Tibial nerve (tissue), 3 donors: ENCODE data around the gene INPP5B.

Experiments used
- CTCF ChIP-seq, 5 experiments: fragments of 200-600 bp in 3 of 5; fragments of 450-650 bp in 2 of 5; sonication (generic) in 3 of 5; IDR thresholded peaks; one replicate each; pipeline ENCODE4 v1.5.1; 2016 to 2019; ENCODE audit warnings: antibody characterized with exemption in 5 of 5, mild to moderate bottlenecking in 3 of 5, moderate library complexity in 2 of 5
- POLR2A ChIP-seq, 2 donors: fragments of 450-650 bp; IDR thresholded peaks; one replicate each; pipeline ENCODE4 v1.6.1; 2017; ENCODE audit warnings: antibody characterized with exemption in 2 of 2, mild to moderate bottlenecking in 2 of 2, moderate library complexity in 2 of 2

- TF ChIP-seq POLR2A (IDR thresholded peaks at IDR 0.05) (peak; percentile 34 to 75), CTCF (IDR thresholded peaks at IDR 0.05) (peak; percentile 90 to 92 (median 91))
Observed at GRCh38 chr1:37859507-37860345, 87.1 kb downstream of the INPP5B start, which contains the start of gene MTF1.
